Pancreas (tissue), 10 donors: Measurements from ENCODE around the gene FILIP1L. TPM values are rescaled to one million over a fixed set of nuclear protein-coding genes. Genes with fewer than 3 reads are reported as not detected.

ENCODE experiments used
- ATAC-seq, 4 donors: fragments of 200-7000 bp; cut with Tn5 transposase; one replicate each; pipeline versions ENCODE4 v1.8.0 to v1.9.1; 2020; ENCODE audit warnings: mild to moderate bottlenecking in 4 of 4, moderate library complexity in 4 of 4
- DNase-seq, 6 donors: peaks; one replicate each; pipeline ENCODE4 v3.0.0-alpha.2; 2020
- FAIRE-seq: peaks from 2 replicates; lab custom pipeline; 2012; peaks lifted over from hg19 to GRCh38; lab: Jason Lieb, UNC
- H3K27ac ChIP-seq, 4 donors: fragments of 200-600 bp; sonication (generic); 1 replicate in 3 of 4; 2 replicates in 1 of 4; pipeline versions ENCODE4 v1.5.0 to v1.8.0; 2020
- H3K27me3 ChIP-seq, 4 donors: fragments of 200-600 bp; one replicate each; pipeline ENCODE4 v1.8.0; 2021
- H3K36me3 ChIP-seq, 3 donors: fragments of 200-600 bp; sonication (generic) in 1 of 3; one replicate each; pipeline versions ENCODE4 v1.5.0 to v1.8.0; 2020 to 2021
- H3K4me1 ChIP-seq, 3 donors: fragments of 200-600 bp; one replicate each; pipeline ENCODE4 v1.8.0; 2021
- H3K4me3 ChIP-seq, 4 donors: fragments of 200-600 bp; sonication (generic) in 2 of 4; one replicate each; pipeline versions ENCODE4 v1.5.0 to v1.8.0; 2020 to 2021
- H3K9me3 ChIP-seq, 4 donors: fragments of 200-600 bp; one replicate each; pipeline ENCODE4 v1.8.0; 2021
- CTCF ChIP-seq, 4 donors: fragments of 200-600 bp; sonication (generic) in 3 of 4; IDR thresholded peaks; one replicate each; pipeline versions ENCODE4 v1.5.0 to v1.8.0; 2021; ENCODE audit warnings: antibody characterized with exemption in 4 of 4
- WGBS, 2 donors: extraction: QIAGEN DNeasy Blood & Tissue Kit; methylation state at CpG; one replicate each; pipeline ENCODE4 v1.1.7; 2013; 5-methylcytosine and 5-hydroxymethylcytosine counted together
- intact Hi-C, 3 donors: fragments of 100-400 bp; cut with DNase I; formaldehyde crosslinking; loops; one replicate each; pipeline versions ENCODE4 v1.11.1 to v1.14.2; 2022
- polyA plus RNA-seq, 2 donors: library from polyadenylated mRNA; stranded (reverse); fragments of 200-250 nt; gene quantifications; one replicate each; pipeline ENCODE4 v1.2.3, GENCODE V29; 2013
- total RNA-seq, 6 donors: library from RNA; stranded (reverse); fragmentation: NEBNext Ultra II Directional in 4 of 6; extraction: Animal tissue kit (Norgen Biotek cat#: 25700) in 4 of 6; gene quantifications; one replicate each; pipeline versions ENCODE4 v1.2.1 to v1.2.4, GENCODE V29; 2021 to 2023
- donor health status: healthy with polysubstance abuse.
- donor health status: DM: no; HTN: no; CAD: no; lungs with moderate emphysema.
- donor health status: DM: no; HTN: no; CAD: no.
- donor health status: control.
- donor health status: control.
- donor health status: Bipolar disorder and iron deficiency.
- donor health status: DM: yes; HTN: yes; CAD: no.
- donor health status: DM: no; HTN: no; CAD: no.
- donor health status: DM: no; HTN: no; CAD: no.
- donor health status: DM: yes; HTN: yes; CAD: no.

Gene FILIP1L
- total and polyA plus RNA-seq, 8 donors = 12.5 to 37.7 (median 15.8) TPM

- no peak overlapping the region for H3K4me3 ChIP-seq
- no peak for DNase-seq
- no peak for FAIRE-seq
- peaks cover 8 to 17% (median 9%) of the 10 kb centered on the region in 3 donors for H3K4me1 ChIP-seq
- no peaks in the 10 kb centered on the region for H3K9me3 ChIP-seq
- no peaks in the 10 kb centered on the region for H3K27me3 ChIP-seq
- intact Hi-C loops = no loop called here
- H3K36me3 ChIP-seq = no peaks in the 10 kb centered on the region
- WGBS, 2 donors = 90 to 96% methylated on average over 7 of the region's 7 CpGs
- H3K27ac ChIP-seq = no peak overlapping the region
- TF ChIP-seq CTCF (IDR thresholded peaks at IDR 0.05) = no peak
- peak in 2 of 4 donors; percentile 36 to 55 for ATAC-seq
Measured at GRCh38 chr3:100084100-100084806, 30.0 kb downstream of the FILIP1L start.

GRCh38 chr3:100083209-100083608 lies 31.1 kb downstream of the FILIP1L start:
- Histone ChIP-seq H3K9me3 (no peaks in the 10 kb centered on the region), H3K27ac (no peak overlapping the region), H3K27me3 (no peaks in the 10 kb centered on the region), H3K4me3 (no peak overlapping the region), H3K4me1 (peaks cover 8 to 17% (median 9%) of the 10 kb centered on the region in 3 donors), H3K36me3 (no peaks in the 10 kb centered on the region)
- ATAC-seq (no peak), FAIRE-seq (no peak), DNase-seq (no peak)
- WGBS, 2 donors = 90 to 92% methylated on average over 6 of the region's 6 CpGs
- intact Hi-C loops = no loop called here
- no peak for TF ChIP-seq CTCF (IDR thresholded peaks at IDR 0.05)

- WGBS, 2 donors = 96% methylated on average over 1 of the region's 1 CpG
- no peak for FAIRE-seq
Measured at GRCh38 chr3:100082714-100083113, 31.6 kb downstream of the FILIP1L start.

GRCh38 chr3:100081986-100082692 lies 32.2 kb downstream of the FILIP1L start:
- Histone ChIP-seq H3K4me3 (no peak overlapping the region), H3K27me3 (no peaks in the 10 kb centered on the region), H3K36me3 (no peaks in the 10 kb centered on the region), H3K27ac (no peak overlapping the region), H3K9me3 (no peaks in the 10 kb centered on the region), H3K4me1 (peaks cover 8 to 17% (median 10%) of the 10 kb centered on the region in 3 donors)
- intact Hi-C loops = no loop called here
- FAIRE-seq (no peak), ATAC-seq (no peak), DNase-seq (no peak)
- TF ChIP-seq CTCF (IDR thresholded peaks at IDR 0.05) = no peak
- WGBS, 2 donors = 69 to 70% methylated on average over 2 of the region's 2 CpGs

More at GRCh38 chr3:100082714-100083113, 31.6 kb downstream of the FILIP1L start:
- TF ChIP-seq CTCF (IDR thresholded peaks at IDR 0.05) = no peak
- intact Hi-C loops = no loop called here
- no peak for DNase-seq
- Histone ChIP-seq H3K36me3 (no peaks in the 10 kb centered on the region), H3K27me3 (no peaks in the 10 kb centered on the region), H3K4me3 (no peak overlapping the region), H3K4me1 (peaks cover 8 to 17% (median 9%) of the 10 kb centered on the region in 3 donors), H3K27ac (no peak overlapping the region), H3K9me3 (no peaks in the 10 kb centered on the region)
- no peak for ATAC-seq
